HG02938 (cell line): ENCODE measurements around the gene ZNF212.

Source experiments
- ATAC-seq: cut with Tn5 transposase; IDR thresholded peaks from one replicate; pipeline ENCODE4 v1.9.1; 2021; ENCODE audit warnings: mild to moderate bottlenecking, moderate library complexity; ENCODE audit not compliant: unreplicated experiment

ZNF212 gene

GRCh38 chr7:149304006-149304405, 64.6 kb downstream of the ZNF212 start:
- ATAC-seq, result no peak
